ENCODE measurements around the gene CXCR1. TPM values are rescaled to one million over a fixed set of nuclear protein-coding genes. Genes with fewer than 3 reads are reported as not detected.

Gene CXCR1
- total RNA-seq, 1 experiment from 2014 or later: not detected

- Histone ChIP-seq H2AK5ac (ENCODE audit: insufficient read length, low read length) (no peak overlapping the region), H2BK20ac (ENCODE audit: low read depth, low read length, poor library complexity, severe bottlenecking) (no peak overlapping the region), H3K23me2 (ENCODE audit: insufficient read length, low read depth, low read length, poor library complexity, severe bottlenecking) (no peaks in the 10 kb centered on the region), H2BK120ac (ENCODE audit: low read depth, low read length, poor library complexity, severe bottlenecking) (no peak overlapping the region), H3K27ac (ENCODE audit: insufficient read length, low read depth, low read length) (no peak overlapping the region), H3K27me3 (ENCODE audit: insufficient read depth, low read length) (no peaks in the 10 kb centered on the region), H4K8ac (replicated peaks; ENCODE audit: insufficient read length, low read depth, low read length) (no peak overlapping the region), H3K18ac (ENCODE audit: insufficient read length, low read depth, low read length) (no peak overlapping the region), H2BK15ac (ENCODE audit: low read depth, low read length) (no peak overlapping the region), H3K4me2 (ENCODE audit: insufficient read depth, insufficient read length, low read length) (no peak overlapping the region), H3K79me2 (ENCODE audit: insufficient read depth, low read length) (no peaks in the 10 kb centered on the region), H3K4ac (ENCODE audit: low read depth, low read length) (no peak overlapping the region), H4K20me1 (ENCODE audit: control insufficient read depth, insufficient read depth, insufficient read length) (no peaks in the 10 kb centered on the region), H3T11ph (ENCODE audit: low read length) (no peak overlapping the region), H3K14ac (ENCODE audit: insufficient read depth, low read length) (no peak overlapping the region), H3K79me1 (ENCODE audit: insufficient read depth, low read depth, low read length, poor library complexity, severe bottlenecking) (no peaks in the 10 kb centered on the region), H3K9me3 (ENCODE audit: control insufficient read depth, low read depth, low read length) (no peaks in the 10 kb centered on the region), H2AFZ (ENCODE audit: low read length) (no peak overlapping the region), H4K91ac (ENCODE audit: insufficient read length, low read depth, low read length) (no peak overlapping the region), H3K56ac (ENCODE audit: insufficient read length, low read depth, low read length) (no peak overlapping the region), H4K5ac (ENCODE audit: insufficient read length, low read depth, low read length) (no peak overlapping the region), H2BK12ac (ENCODE audit: insufficient read length, low read depth, low read length) (no peak overlapping the region), H3K23ac (ENCODE audit: insufficient read length, low read depth, low read length) (no peak overlapping the region), H3K9ac (ENCODE audit: extremely low read depth, insufficient read length, low read length) (no peak overlapping the region), H3K4me1 (ENCODE audit: insufficient read depth, low read length) (no peaks in the 10 kb centered on the region), H2BK5ac (ENCODE audit: insufficient read length, low read length) (no peak overlapping the region)
- H3K4me1 Mint-ChIP-seq: peaks cover 0 to 1% of the 10 kb centered on the region in 2 experiments; a peak in 1 of 4 replicates
- no peak overlapping the region for H3K4me3 Mint-ChIP-seq
- H3K27me3 Mint-ChIP-seq (ENCODE audit: low read depth): peaks cover 21% of the 10 kb centered on the region
- TF ChIP-seq CTCF (conservative IDR thresholded peaks at IDR 0.05): no peak
- H3K36me3 Mint-ChIP-seq (ENCODE audit: insufficient read depth in 1 of 3, low read depth in 3 of 3): no peaks in the 10 kb centered on the region
- no peak for DNase-seq
- H3K9me3 Mint-ChIP-seq: no peaks in the 10 kb centered on the region; a peak in 2 of 5 replicates
- H3K27ac Mint-ChIP-seq: no peak overlapping the region
- WGBS (ENCODE audit: extremely low coverage, insufficient read length, low lambda C conversion rate): no CpG with 5 or more reads among the region's 1 CpG
Observed at GRCh38 chr2:218162814-218163213, 3.9 kb downstream of the CXCR1 start.

All from H9 (cell line).